ENCODE results near the gene ZNRF3. TPM values are rescaled to one million over a fixed set of nuclear protein-coding genes. Genes with fewer than 3 reads are reported as not detected.

The ZNRF3 gene
- total and polyA plus RNA-seq, 12 donors, result 1.8 to 7.7 (median 6.2) TPM

DNA sequence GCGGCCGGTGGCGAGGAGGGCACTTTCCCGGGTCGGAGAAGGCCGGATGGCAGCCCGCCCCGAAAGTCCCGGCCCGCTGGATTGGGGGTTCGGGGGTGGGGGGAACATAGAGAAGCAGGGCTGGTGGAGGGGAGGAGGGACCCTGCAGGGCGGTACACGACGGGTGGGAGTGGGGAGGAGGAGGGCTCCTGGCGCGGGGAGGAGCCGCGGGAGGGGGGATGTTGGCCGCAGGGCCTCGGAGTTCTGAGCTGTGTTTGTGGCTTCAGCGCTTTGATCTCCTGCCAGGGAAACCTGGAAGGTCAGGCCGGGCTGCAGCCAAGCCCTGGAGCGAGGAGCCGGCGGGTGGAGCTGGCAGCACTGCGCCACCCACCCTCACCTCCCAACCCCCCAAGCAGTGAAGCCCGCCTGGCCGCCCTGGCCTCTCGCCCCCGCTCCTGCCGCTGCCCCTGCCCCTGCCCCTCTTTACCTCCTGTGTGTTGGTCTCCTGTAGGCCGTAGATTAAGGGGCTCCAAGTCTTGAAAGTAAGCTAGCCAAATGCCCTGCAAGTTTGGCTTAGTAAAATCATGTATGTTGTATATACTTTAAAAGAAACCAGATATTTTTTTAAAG is 147.3 kb downstream of the ZNRF3 start:
- Histone ChIP-seq H3K27me3 (peaks cover 0 to 26% (median 0%) of the 10 kb centered on the region in 7 donors), H3K4me1 (peaks cover 6 to 34% (median 20%) of the 10 kb centered on the region in 9 donors), H3K36me3 (no peaks in the 10 kb centered on the region), H3K9me3 (no peaks in the 10 kb centered on the region), H3K4me3 (peak overlapping the region; percentile 15 to 58 (median 51)), H3K27ac (peak overlapping the region; percentile 29 to 84 (median 76))
- WGBS, 2 donors, result 12 to 13% methylated on average over 29 to 32 of the region's 32 CpGs
- ATAC-seq, result peak; percentile 78 to 93 (median 90)
- TF ChIP-seq, protein P1, sequence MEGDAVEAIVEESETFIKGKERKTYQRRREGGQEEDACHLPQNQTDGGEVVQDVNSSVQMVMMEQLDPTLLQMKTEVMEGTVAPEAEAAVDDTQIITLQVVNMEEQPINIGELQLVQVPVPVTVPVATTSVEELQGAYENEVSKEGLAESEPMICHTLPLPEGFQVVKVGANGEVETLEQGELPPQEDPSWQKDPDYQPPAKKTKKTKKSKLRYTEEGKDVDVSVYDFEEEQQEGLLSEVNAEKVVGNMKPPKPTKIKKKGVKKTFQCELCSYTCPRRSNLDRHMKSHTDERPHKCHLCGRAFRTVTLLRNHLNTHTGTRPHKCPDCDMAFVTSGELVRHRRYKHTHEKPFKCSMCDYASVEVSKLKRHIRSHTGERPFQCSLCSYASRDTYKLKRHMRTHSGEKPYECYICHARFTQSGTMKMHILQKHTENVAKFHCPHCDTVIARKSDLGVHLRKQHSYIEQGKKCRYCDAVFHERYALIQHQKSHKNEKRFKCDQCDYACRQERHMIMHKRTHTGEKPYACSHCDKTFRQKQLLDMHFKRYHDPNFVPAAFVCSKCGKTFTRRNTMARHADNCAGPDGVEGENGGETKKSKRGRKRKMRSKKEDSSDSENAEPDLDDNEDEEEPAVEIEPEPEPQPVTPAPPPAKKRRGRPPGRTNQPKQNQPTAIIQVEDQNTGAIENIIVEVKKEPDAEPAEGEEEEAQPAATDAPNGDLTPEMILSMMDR (IDR thresholded peaks at IDR 0.05), result no peak
- peak; percentile 71 to 87 for DNase-seq
- intact Hi-C loops (cut with DNase I), result loop anchor here in 3 of 10 donors (2.0 to 10.0 kb wide), 5 partner anchors 112 to 1006 kb away; no protein-coding TSS in a partner anchor

DNA sequence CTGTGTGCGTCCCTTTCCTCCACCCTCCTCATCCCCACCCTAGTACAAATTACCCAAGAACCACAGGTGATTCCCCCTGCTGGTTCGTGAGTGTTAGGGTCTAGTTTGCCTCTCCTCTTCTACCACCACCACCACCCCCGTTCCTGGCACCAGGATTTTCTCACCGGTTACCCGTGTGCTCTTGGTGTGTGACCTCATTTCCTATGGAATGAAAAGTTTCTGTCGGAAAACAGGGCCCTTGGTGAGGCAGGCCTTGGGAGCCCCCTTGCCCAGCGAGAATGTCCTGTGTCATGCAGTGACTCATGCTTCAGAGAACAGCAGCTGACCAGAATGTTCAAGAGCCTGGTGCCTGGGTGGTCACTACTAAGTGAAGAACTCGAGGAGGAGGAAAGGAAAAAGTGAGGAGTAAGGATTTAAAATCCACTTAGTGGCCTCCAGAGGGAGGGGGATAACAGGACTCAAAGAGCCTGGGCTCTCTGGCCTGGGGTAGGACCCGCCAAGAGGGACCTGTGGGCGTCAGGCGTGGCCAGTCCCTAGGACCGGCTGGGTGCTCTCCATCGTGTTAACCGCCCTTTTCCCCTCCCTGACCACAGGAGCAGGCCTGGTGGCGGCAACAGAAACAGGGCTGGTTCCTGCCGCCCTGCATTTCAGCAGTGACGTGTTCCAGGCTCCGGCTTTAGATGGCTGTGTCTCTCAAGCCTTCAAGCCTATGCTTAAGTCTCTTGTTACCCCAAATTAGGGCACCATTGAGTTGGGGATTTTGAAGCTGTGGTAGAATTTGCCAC is 148.0 kb downstream of the ZNRF3 start:
- 48 to 53% methylated on average over 18 of the region's 18 CpGs for whole genome bisulfite sequencing, 2 donors
- Histone ChIP-seq H3K4me1 (peaks cover 6 to 34% (median 20%) of the 10 kb centered on the region in 9 donors), H3K36me3 (no peaks in the 10 kb centered on the region), H3K27me3 (peaks cover 0 to 26% (median 0%) of the 10 kb centered on the region in 7 donors), H3K9me3 (no peaks in the 10 kb centered on the region), H3K27ac (peak overlapping the region; percentile 29 to 84 (median 76)), H3K4me3 (peak overlapping the region in 9 of 10 donors; percentile 24 to 58 (median 55))
- TF ChIP-seq, protein P1 (IDR thresholded peaks at IDR 0.05), result peak in 1 of 9 donors; percentile 8
- intact Hi-C loops (cut with DNase I), result loop anchor here in 3 of 10 donors (2.0 to 10.0 kb wide), 5 partner anchors 113 to 1007 kb away; no protein-coding TSS in a partner anchor
- peak; percentile 22 to 52 for DNase-seq
- peak; percentile 77 to 90 (median 86) for ATAC-seq

DNA sequence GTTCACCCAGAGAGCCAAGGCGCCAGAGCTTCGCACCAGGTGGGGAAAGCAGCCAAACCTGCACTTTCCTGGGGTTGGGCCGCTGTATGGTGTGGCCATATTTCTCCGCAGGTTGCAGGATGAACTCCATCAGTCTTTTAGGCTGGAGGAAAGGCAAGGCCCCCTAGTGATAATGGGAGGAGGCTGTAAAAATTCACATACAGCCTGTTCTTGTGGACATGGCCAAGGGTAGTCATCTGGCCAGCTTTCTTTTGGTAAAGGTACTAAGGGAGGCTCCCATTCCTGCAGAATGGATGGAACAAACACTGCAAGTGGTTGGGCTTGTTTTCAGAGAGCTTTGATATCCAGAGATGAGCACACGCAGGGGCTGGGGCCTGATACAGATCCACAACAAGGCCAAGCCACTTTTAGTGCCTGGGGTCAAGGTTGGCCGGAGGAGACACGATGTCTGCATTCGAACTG is 148.7 kb downstream of the ZNRF3 start:
- TF ChIP-seq, protein P1 (IDR thresholded peaks at IDR 0.05), result no peak
- 83 to 84% methylated on average over 8 of the region's 8 CpGs for WGBS, 2 donors
- DNase-seq, result no peak
- Histone ChIP-seq H3K9me3 (no peaks in the 10 kb centered on the region), H3K27ac (peak overlapping the region in 9 of 10 donors; percentile 52 to 84 (median 76)), H3K36me3 (no peaks in the 10 kb centered on the region), H3K4me3 (peak overlapping the region in 2 of 10 donors; percentile 15 to 57), H3K4me1 (peaks cover 6 to 34% (median 20%) of the 10 kb centered on the region in 9 donors), H3K27me3 (peaks cover 0 to 26% (median 0%) of the 10 kb centered on the region in 7 donors)
- intact Hi-C loops (cut with DNase I), result loop anchor here in 2 of 10 donors (5.0 to 10.0 kb wide), 4 partner anchors 115 to 1007 kb away; no protein-coding TSS in a partner anchor
- peak in 1 of 8 donors; percentile 2 for ATAC-seq

DNA sequence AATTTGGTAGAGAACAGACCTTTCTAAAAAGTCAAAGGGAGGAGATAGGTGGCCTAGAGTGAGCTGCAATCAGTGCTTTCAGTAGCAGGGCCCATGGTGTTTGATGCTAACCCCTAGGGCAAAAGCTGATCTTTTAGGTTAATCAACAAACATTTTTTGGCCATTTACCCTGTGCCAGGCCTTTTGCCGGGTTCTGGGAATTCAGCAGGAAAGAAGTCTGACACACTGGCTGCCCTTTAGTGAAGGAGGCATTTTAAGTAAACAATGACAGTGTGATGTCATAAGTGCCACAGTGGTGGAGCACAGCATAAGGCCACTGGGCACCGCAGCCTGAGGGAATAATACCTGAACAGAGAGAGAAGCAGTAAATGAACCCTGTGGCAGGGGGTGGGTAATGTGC is 149.2 kb downstream of the ZNRF3 start:
- no peak for DNase-seq
- peaks cover 0 to 26% (median 0%) of the 10 kb centered on the region in 7 donors for H3K27me3 ChIP-seq
- H3K4me1 ChIP-seq, result peaks cover 6 to 34% (median 20%) of the 10 kb centered on the region in 9 donors
- ATAC-seq, result no peak
- no peaks in the 10 kb centered on the region for H3K36me3 ChIP-seq
- WGBS, 2 donors, result 79 to 80% methylated on average over 2 of the region's 2 CpGs
- peak overlapping the region in 7 of 10 donors; percentile 59 to 84 (median 78) for H3K27ac ChIP-seq
- intact Hi-C loops (cut with DNase I), result loop anchor here in 2 of 10 donors (5.0 to 10.0 kb wide), 4 partner anchors 115 to 1008 kb away; no protein-coding TSS in a partner anchor
- no peaks in the 10 kb centered on the region for H3K9me3 ChIP-seq
- no peak overlapping the region for H3K4me3 ChIP-seq
- TF ChIP-seq, protein P1 (IDR thresholded peaks at IDR 0.05), result no peak
